Suppressor macrophage treated with lipopolysaccharide for 4 hours (primary cell): ENCODE measurements around the gene CD200R1.
A peak's percentile ranks its signal among the peaks of the same experiment; 100 is the strongest.
"Not testable (repeated sequence)": the region's sequence is repeated elsewhere in the genome, so short reads cannot be mapped to it uniquely, and the experiment has no call there.

Source experiments
- DNase-seq: peaks from one replicate; pipeline ENCODE4 v3.0.0-alpha.2; 2020

Gene CD200R1

GRCh38 chr3:112973325-112974177 is 1.4 kb downstream of the CD200R1 start:
- DNase-seq: peak; percentile 69

DNA sequence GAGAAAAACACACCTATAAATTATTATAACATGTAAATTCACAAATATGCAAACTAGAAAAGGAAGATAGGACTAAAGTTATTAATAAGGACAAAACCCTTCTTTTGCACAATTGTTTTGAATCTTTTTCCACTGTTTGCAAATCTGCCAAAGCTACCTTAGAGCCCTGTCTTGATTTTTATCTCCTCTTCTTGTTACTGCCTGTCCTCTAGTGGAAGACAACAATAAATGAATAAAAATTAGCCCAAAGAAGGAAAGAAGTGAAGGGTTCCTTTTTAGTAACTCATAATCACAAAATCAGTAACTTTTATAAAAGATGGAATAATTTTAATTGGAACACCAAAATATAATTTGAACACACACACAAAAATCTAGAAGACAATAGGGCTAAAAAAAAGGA is 2.7 kb downstream of the CD200R1 start:
- DNase-seq: no peak

DNA sequence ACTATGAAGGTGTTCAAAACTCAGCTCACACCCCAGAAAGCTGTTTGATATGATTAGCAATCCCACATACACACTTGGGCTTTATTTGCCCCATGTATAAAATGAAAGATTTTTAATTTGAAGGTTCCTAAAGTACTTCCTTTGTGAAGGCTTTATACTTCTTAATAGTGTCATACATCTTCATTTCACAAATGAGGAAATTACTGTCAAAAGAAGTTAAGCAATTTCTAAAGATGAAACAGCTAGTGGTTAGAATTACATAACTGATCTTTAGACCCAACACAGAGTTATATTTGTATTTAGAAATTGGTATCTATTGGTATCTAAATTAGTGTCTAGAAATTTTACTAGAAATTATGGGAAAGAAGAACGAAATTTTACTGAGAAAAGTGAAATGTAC is 7.1 kb downstream of the CD200R1 start:
- peak; percentile 75 for DNase-seq

DNA sequence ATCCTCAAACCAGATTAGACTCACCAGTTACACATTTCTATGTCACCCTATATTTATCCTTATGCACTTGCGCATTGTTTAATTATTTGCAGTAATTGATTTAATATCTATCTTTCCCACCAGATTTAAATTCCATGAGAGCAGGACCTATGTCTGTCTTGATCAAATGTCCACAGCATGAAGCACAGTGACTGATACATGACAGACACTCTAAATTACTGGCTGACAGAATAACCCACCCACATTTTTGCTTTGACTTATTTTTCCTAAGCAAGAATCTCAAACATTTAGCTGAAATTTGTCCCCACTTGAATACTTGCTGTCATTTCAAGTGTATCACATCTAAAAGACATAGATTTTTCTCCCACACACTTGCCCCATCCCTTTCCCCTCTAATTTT is 7.5 kb downstream of the CD200R1 start:
- DNase-seq: no peak

DNA sequence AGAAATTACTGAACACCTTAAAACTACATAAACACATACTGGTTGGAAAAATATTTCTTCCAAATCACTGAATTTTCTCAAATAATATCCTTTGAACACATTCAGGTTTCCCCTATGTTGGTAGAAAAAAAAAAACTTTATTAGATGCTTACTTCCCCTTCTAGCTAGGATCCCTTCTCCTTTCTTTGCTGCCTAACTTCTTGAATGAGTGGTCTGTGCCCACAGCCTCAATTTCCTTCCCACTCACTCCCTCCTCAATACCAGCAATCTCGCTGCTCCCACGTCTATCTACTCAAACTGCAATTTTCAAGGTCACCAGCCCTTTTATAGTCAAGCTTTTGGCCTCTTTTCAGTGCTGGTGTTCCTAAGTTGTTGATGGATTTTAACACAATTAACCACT is 8.3 kb downstream of the CD200R1 start:
- peak; percentile 77 for DNase-seq

GRCh38 chr3:112965656-112966055 is 9.2 kb downstream of the CD200R1 start:
- DNase-seq: no peak

- no peak for DNase-seq
Observed at GRCh38 chr3:112963683-112964082, 11.2 kb downstream of the CD200R1 start.

GRCh38 chr3:112958811-112959560 is 15.9 kb downstream of the CD200R1 start:
- DNase-seq: peak; percentile 67

- DNase-seq: peak; percentile 36
Observed at GRCh38 chr3:112956351-112956750, 18.6 kb downstream of the CD200R1 start.

GRCh38 chr3:112948346-112948838 is 26.5 kb downstream of the CD200R1 start:
- no peak for DNase-seq

GRCh38 chr3:112931736-112932521 is 43.0 kb downstream of the CD200R1 start:
- no peak for DNase-seq

GRCh38 chr3:112930771-112931170 is 44.1 kb downstream of the CD200R1 start:
- DNase-seq: no peak

GRCh38 chr3:112925969-112926368 is 48.9 kb downstream of the CD200R1 start:
- DNase-seq: no peak

DNA sequence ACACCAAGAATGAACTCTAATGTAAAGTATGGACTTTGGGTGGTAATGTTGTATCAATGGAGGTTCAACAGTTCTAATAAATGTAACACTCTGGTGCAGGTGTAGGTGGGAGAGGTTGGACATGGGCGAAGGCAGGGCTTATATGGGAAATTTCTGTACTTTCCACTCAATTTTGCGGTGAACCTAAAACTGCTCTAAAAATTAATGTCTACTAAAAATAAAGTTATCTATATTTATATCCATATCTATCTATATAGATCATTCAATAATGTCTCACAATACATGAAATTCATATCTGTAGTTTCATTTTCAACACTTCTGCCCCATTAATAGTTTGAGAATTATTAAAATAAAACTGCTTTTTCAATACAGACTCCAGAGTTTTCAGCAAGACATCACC is 49.3 kb downstream of the CD200R1 start:
- no peak for DNase-seq

DNA sequence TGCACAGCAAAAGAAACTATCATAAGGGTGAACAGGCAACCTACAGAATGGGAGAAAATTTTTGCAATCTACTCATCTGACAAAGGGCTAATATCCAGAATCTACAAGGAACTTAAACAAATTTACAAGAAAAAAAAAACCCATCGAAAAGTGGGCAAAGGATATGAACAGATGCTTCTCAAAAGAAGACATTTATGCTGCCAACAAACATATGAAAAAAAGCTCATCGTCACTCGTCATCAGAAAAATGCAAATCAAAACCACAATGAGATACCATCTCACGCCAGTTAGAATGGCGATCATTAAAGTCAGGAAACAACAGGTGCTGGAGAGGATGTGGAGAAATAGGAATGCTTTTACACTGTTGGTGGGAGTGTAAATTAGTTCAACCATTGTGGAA is 55.4 kb downstream of the CD200R1 start:
- not testable (repeated sequence) for DNase-seq

GRCh38 chr3:112908252-112908651 is 66.7 kb downstream of the CD200R1 start:
- DNase-seq: no peak

- no peak for DNase-seq
Observed at GRCh38 chr3:112904786-112905185, 70.1 kb downstream of the CD200R1 start.

DNA sequence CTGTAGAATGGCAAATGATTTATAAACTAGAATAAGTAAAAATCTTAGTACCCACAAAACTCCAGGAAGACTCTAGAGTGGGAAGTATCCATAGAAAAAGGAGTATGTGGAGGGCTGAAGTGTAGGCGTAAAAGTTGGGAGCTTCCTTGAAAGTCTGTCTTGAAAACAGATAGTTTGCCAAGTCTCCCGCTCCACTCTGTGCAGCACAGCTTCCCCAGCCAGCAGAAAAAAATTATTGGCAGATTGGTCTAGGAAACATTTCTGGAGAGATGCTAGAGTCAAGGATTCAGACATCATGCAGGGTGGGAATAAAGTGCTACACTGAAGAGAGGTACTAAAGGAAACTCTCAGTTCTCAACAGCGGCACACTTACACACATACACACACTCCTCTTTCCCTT is 74.8 kb downstream of the CD200R1 start:
- DNase-seq: no peak

- DNase-seq: no peak
Observed at GRCh38 chr3:112897791-112898190, 77.1 kb downstream of the CD200R1 start.

GRCh38 chr3:112894258-112894657 is 80.6 kb downstream of the CD200R1 start:
- DNase-seq: no peak

DNA sequence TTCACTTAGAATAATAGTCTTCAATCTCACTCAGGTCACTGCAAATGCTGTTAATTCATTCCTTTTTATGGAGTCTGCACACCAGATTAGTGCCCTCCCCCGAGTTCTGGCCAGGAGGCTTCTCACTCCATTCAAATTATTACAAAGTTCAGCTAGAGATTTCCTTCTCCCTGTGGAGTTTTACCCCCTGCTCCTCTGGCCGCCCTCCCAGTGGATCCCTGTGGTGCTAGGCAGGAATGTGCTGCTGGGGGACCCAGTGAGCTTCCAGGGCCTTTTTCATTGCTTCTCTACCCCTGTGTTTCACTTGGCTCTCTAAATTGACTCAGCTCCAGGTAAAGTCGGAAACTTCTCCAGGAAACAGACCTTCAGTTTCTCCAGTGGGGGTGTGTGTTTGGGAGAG is 85.5 kb downstream of the CD200R1 start:
- no peak for DNase-seq

DNA sequence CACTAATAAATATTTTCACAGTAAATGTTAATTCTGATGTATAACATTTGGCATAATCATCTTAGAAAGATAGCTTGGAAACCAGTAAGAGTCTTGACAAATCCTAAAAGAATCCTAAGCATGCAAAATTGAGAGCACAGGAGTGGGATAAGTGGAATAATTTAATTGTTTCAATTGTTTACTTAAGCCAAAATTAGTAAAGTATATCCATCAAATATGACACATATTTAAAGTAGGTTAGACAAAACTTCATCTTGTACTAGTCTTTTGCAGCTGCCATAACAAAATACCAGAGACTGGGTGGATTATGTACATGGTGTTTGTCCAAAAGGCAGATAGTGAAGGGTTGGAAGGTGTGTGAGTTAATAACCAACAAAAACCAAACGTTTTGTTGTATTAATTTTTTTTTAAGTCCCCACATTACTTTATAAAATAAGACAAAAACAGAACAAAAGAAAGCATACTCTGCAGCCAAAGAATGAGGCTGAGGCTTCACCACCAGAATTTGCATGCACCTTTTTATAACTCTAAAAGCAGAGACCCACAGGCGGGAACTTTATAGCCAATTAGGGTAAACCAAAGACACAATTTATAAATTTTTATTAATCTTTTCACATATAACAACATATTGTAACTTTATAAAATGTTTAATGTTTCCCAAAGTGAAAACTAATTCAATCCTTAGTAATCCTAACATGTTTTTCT is 86.4 kb downstream of the CD200R1 start:
- DNase-seq: no peak
